ENCODE results near the gene MGAT3.
"Not testable (repeated sequence)": the region's sequence is repeated elsewhere in the genome, so short reads cannot be mapped to it uniquely, and the experiment has no call there.

Gene MGAT3

GRCh38 chr22:39490966-39491680 lies 34.3 kb downstream of the MGAT3 start:
- DNase-seq (ENCODE audit: low read depth), result no peak

- DNase-seq (ENCODE audit: low read depth), result no peak
Measured at GRCh38 chr22:39491696-39492095, 34.9 kb downstream of the MGAT3 start.

- no peak for DNase-seq (ENCODE audit: low read depth)
Measured at GRCh38 chr22:39492186-39492585, 35.4 kb downstream of the MGAT3 start.

GRCh38 chr22:39493759-39494158 lies 36.9 kb downstream of the MGAT3 start:
- DNase-seq (ENCODE audit: low read depth), result peak; percentile 79

GRCh38 chr22:39494471-39495120 lies 37.8 kb downstream of the MGAT3 start:
- no peak for DNase-seq (ENCODE audit: low read depth)

GRCh38 chr22:39496131-39496838 lies 39.5 kb downstream of the MGAT3 start:
- DNase-seq (ENCODE audit: low read depth), result no peak

- no peak for DNase-seq (ENCODE audit: low read depth)
Measured at GRCh38 chr22:39497429-39497828, 40.6 kb downstream of the MGAT3 start.

GRCh38 chr22:39498368-39498767 lies 41.6 kb downstream of the MGAT3 start:
- DNase-seq (ENCODE audit: low read depth), result no peak

- DNase-seq (ENCODE audit: low read depth), result no peak
Measured at GRCh38 chr22:39498802-39499201, 42.0 kb downstream of the MGAT3 start.

- no peak for DNase-seq (ENCODE audit: low read depth)
Measured at GRCh38 chr22:39500101-39500500, 43.3 kb downstream of the MGAT3 start.

GRCh38 chr22:39501644-39502108 lies 44.9 kb downstream of the MGAT3 start:
- DNase-seq (ENCODE audit: low read depth), result no peak

- peak; percentile 89 for DNase-seq (ENCODE audit: low read depth)
Measured at GRCh38 chr22:39502109-39502788, 45.4 kb downstream of the MGAT3 start, which contains the start of gene MIEF1. MIEF1 (plus strand) TSS chr22:39502290; CDS start chr22:39511295, 9,005 bp downstream.

GRCh38 chr22:39502789-39503409 lies 46.1 kb downstream of the MGAT3 start:
- no peak for DNase-seq (ENCODE audit: low read depth)

GRCh38 chr22:39503630-39504029 lies 46.8 kb downstream of the MGAT3 start:
- no peak for DNase-seq (ENCODE audit: low read depth)

- DNase-seq (ENCODE audit: low read depth), result no peak
Measured at GRCh38 chr22:39504071-39504470, 47.3 kb downstream of the MGAT3 start.

GRCh38 chr22:39507021-39507420 lies 50.2 kb downstream of the MGAT3 start:
- not testable (repeated sequence) for DNase-seq (ENCODE audit: low read depth)

GRCh38 chr22:39508393-39508792 lies 51.6 kb downstream of the MGAT3 start:
- no peak for DNase-seq (ENCODE audit: low read depth)

- DNase-seq (ENCODE audit: low read depth), result no peak
Measured at GRCh38 chr22:39510529-39511149, 53.8 kb downstream of the MGAT3 start.

- no peak for DNase-seq (ENCODE audit: low read depth)
Measured at GRCh38 chr22:39511226-39511625, 54.4 kb downstream of the MGAT3 start.

GRCh38 chr22:39512026-39512425 lies 55.2 kb downstream of the MGAT3 start:
- DNase-seq (ENCODE audit: low read depth), result no peak

- DNase-seq (ENCODE audit: low read depth), result no peak
Measured at GRCh38 chr22:39513791-39514190, 57.0 kb downstream of the MGAT3 start.
